ENCODE data around the gene CPO.
A peak's percentile ranks its signal among the peaks of the same experiment; 100 is the strongest.

CPO gene

GRCh38 chr2:206939340-206939739 is at the start of gene CPO:
CPO (plus strand) TSS chr2:206939518; CDS start chr2:206939600, 82 bp downstream.
- TF ChIP-seq CTCF (IDR thresholded peaks at IDR 0.05; ENCODE audit: low read depth, low read length, missing control alignments) = no peak
- in situ Hi-C loops (cut with HindIII; ENCODE audit: low sequenced_read_pairs) = no loop called here
- no peak within 1 kb of the TSS for H3K4me3 ChIP-seq (ENCODE audit: low read depth, low read length)
- DNase-seq (ENCODE audit: low read depth) = no peak

- no peak for DNase-seq (ENCODE audit: low read depth)
Measured at GRCh38 chr2:206890179-206890578, 49.1 kb upstream of the CPO start.

GRCh38 chr2:206890926-206891325 is 48.4 kb upstream of the CPO start:
- TF ChIP-seq CTCF (IDR thresholded peaks at IDR 0.05; ENCODE audit: low read depth, low read length, missing control alignments) = no peak
- no peak for DNase-seq (ENCODE audit: low read depth)
- in situ Hi-C loops (cut with HindIII; ENCODE audit: low sequenced_read_pairs) = no loop called here
- no peak overlapping the region for H3K4me3 ChIP-seq (ENCODE audit: low read depth, low read length)

More at GRCh38 chr2:206890179-206890578, 49.1 kb upstream of the CPO start:
- in situ Hi-C loops (cut with HindIII; ENCODE audit: low sequenced_read_pairs) = no loop called here
- TF ChIP-seq CTCF (IDR thresholded peaks at IDR 0.05; ENCODE audit: low read depth, low read length, missing control alignments) = no peak
- H3K4me3 ChIP-seq (ENCODE audit: low read depth, low read length) = no peak overlapping the region

- DNase-seq (ENCODE audit: low read depth) = peak; percentile 74
- in situ Hi-C loops (cut with HindIII; ENCODE audit: low sequenced_read_pairs) = no loop called here
Measured at GRCh38 chr2:206915121-206915520, 24.2 kb upstream of the CPO start.

GRCh38 chr2:206918263-206918662 is 21.1 kb upstream of the CPO start:
- H3K4me3 ChIP-seq (ENCODE audit: low read depth, low read length) = no peak overlapping the region
- no peak for TF ChIP-seq CTCF (IDR thresholded peaks at IDR 0.05; ENCODE audit: low read depth, low read length, missing control alignments)
- in situ Hi-C loops (cut with HindIII; ENCODE audit: low sequenced_read_pairs) = no loop called here
- no peak for DNase-seq (ENCODE audit: low read depth)

More at GRCh38 chr2:206915121-206915520, 24.2 kb upstream of the CPO start:
- no peak for TF ChIP-seq CTCF (IDR thresholded peaks at IDR 0.05; ENCODE audit: low read depth, low read length, missing control alignments)
- no peak overlapping the region for H3K4me3 ChIP-seq (ENCODE audit: low read depth, low read length)

GRCh38 chr2:206920310-206920709 is 19.0 kb upstream of the CPO start:
- DNase-seq (ENCODE audit: low read depth) = no peak
- in situ Hi-C loops (cut with HindIII; ENCODE audit: low sequenced_read_pairs) = no loop called here
- H3K4me3 ChIP-seq (ENCODE audit: low read depth, low read length) = no peak overlapping the region
- TF ChIP-seq CTCF (IDR thresholded peaks at IDR 0.05; ENCODE audit: low read depth, low read length, missing control alignments) = no peak

GRCh38 chr2:206920951-206921350 is 18.4 kb upstream of the CPO start:
- in situ Hi-C loops (cut with HindIII; ENCODE audit: low sequenced_read_pairs) = no loop called here
- TF ChIP-seq CTCF (IDR thresholded peaks at IDR 0.05; ENCODE audit: low read depth, low read length, missing control alignments) = no peak
- no peak for DNase-seq (ENCODE audit: low read depth)

More at GRCh38 chr2:206920951-206921350, 18.4 kb upstream of the CPO start:
- H3K4me3 ChIP-seq (ENCODE audit: low read depth, low read length) = no peak overlapping the region
